K562 treated with DMSO at 1 percent for 12 hours (cell line): ENCODE data around the gene PID1. TPM values are rescaled to one million over a fixed set of nuclear protein-coding genes. Genes with fewer than 3 reads are reported as not detected.

Experiments used
- total RNA-seq: library from RNA; unstranded; fragments of 300-600 nt; gene quantifications from 2 replicates; pipeline ENCODE4 v1.2.3, GENCODE V29; 2022; ENCODE audit not compliant: insufficient read depth

PID1 gene, protein sequence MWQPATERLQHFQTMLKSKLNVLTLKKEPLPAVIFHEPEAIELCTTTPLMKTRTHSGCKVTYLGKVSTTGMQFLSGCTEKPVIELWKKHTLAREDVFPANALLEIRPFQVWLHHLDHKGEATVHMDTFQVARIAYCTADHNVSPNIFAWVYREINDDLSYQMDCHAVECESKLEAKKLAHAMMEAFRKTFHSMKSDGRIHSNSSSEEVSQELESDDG
- total RNA-seq = not detected in 2 replicates

GRCh38 chr2:229270551-229271410, at the start of gene PID1:
Gene PID1, minus strand, starts transcription at chr2:229271287. Its CDS starts 244 bp downstream, at chr2:229271043.

